ENCODE data around the gene GPC5. TPM values are rescaled to one million over a fixed set of nuclear protein-coding genes. Genes with fewer than 3 reads are reported as not detected.

GPC5 gene
- 0.32 TPM in 1 of 2 replicates, not detected in the other for total RNA-seq (2011; cell fraction: chromatin; rRNA removed; ENCODE audit: low replicate concordance)
- 0.17 and 0.26 TPM in 2 replicates for total RNA-seq (2011; cell fraction: nucleolus; rRNA removed)
- total RNA-seq (2011; cell fraction: nucleoplasm; rRNA removed) = not detected in 2 replicates
- total RNA-seq (2014; rRNA removed) = 0.12 and 0.27 TPM in 2 replicates
- not detected in 2 replicates for total RNA-seq (2014; rRNA removed; fragmentation: Illumina TruSeq; extraction: Trizol)
- total RNA-seq (2015; rRNA removed; fragmentation: Illumina TruSeq; extraction: Trizol) = not detected in 2 replicates
- total RNA-seq (2021) = not detected in 2 replicates
- polyA plus RNA-seq (2011; rRNA removed) = 0.08 and 0.18 TPM in 2 replicates
- not detected in 2 replicates for polyA plus RNA-seq (2011; cell fraction: cytosol; rRNA removed)
- polyA plus RNA-seq (2011; cell fraction: nucleus; rRNA removed) = 0.20 and 0.28 TPM in 2 replicates
- polyA plus RNA-seq (2012) = 0.03 and 0.15 TPM in 2 replicates
- not detected in 2 replicates for polyA plus RNA-seq (2014; fragmentation: Illumina TruSeq; extraction: Trizol)
- polyA plus RNA-seq (2014; fragmentation: Nextera tagmentation; extraction: Ambion mirVana) = not detected
- not detected in 2 replicates for polyA plus RNA-seq (2014; rRNA removed)
- 0.07 and 0.33 TPM in 2 replicates for polyA minus RNA-seq (2011; rRNA and poly(A)+ RNA removed)
- polyA minus RNA-seq (2011; cell fraction: cytosol; rRNA and poly(A)+ RNA removed) = not detected in 2 replicates
- 0.27 and 0.78 TPM in 2 replicates for polyA minus RNA-seq (2011; cell fraction: nucleus; rRNA and poly(A)+ RNA removed)
- percentile 38 among the genes with signal in this experiment for Bru-seq, nascent RNA
- percentile 40 among the genes with signal in this experiment for BruChase-seq, experiment 1, labeled RNA remaining after a 2-hour chase
- BruChase-seq, experiment 2, labeled RNA remaining after a 6-hour chase = percentile 47 among the genes with signal in this experiment
- long read RNA-seq, experiment 1, partial matches to known transcripts = 0 of 2 reads
- long read RNA-seq, experiment 1, other reads (novel, unspliced or antisense) = 2 of 2 reads
- long read RNA-seq, experiment 2 = 0 reads
- long read RNA-seq, experiment 3, partial matches to known transcripts = 0 of 1 reads
- long read RNA-seq, experiment 3, other reads (novel, unspliced or antisense) = 1 of 1 reads

DNA sequence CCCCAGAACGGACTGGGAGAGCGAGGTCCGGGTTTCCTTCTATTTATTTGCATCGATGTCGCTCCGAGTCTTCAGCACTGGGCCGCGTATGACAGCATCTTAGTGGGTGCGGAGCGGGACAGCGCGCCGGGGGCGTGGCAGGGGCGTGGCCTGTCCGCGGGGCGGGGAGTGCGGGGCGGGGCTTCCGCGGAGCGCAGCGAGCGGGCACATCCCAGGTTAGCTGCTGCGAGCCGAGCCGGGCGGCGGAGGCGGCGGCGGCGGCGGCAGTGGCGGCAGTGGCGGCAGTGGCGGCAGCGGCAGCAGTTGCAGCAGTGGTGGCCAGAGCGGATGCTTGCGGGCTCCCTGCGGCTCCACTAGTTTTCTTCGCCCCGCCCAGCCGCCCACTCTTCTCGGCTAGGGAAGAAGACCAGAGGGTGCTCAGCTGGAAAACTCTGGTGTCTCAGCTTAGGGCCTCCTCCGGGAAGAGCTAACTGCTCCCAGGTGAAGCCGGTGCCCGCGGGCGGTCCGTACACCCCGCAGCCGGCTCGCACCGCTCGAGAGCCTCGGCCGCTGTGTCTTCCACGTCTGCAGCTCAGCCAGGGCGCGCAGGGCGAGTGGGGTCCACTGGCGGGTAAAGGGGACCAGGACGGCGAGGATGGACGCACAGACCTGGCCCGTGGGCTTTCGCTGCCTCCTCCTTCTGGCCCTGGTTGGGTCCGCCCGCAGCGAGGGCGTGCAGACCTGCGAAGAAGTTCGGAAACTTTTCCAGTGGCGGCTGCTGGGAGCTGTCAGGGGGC lies at the start of gene GPC5:
TSS of gene GPC5 (plus strand) at position 209 of the 776 bp plus-strand sequence.
- H3K79me2 ChIP-seq (ENCODE audit: control insufficient read depth, insufficient read depth, low read length) = no peaks in the 10 kb centered on the region
- peak within 1 kb of the TSS in 1 of 2 experiments; percentile 82; a peak in 2 of 4 replicates for H3K9ac ChIP-seq (ENCODE audit: insufficient read depth in 1 of 2, low read depth in 2 of 2, low read length in 2 of 2)
- DNase-seq (ENCODE audit: extremely low read depth in 1 of 4, low spot score in 3 of 4) = peak; percentile 94 to 100 (median 100)
- CTCF ChIA-PET (ENCODE audit: low intra/inter-chr PET ratio) = no interaction called here
- H3K36me3 ChIP-seq (ENCODE audit: control insufficient read depth, insufficient read depth, low read length) = no peaks in the 10 kb centered on the region
- WGBS (ENCODE audit: insufficient coverage, low coverage, missing lambda C conversion rate) = 17% methylated on average over 74 of the region's 76 CpGs
- in situ Hi-C loops (cut with MboI) (no loop called here), intact Hi-C loops (cut with micrococcal nuclease) (loop anchor here (2.0 kb wide), 1 partner anchor 52 kb away; the partner anchor contains the start of gene MIR17HG)
- H3K9me3 ChIP-seq (replicated peaks; ENCODE audit: control insufficient read depth, insufficient read depth, low read depth, low read length) = no peaks in the 10 kb centered on the region
- BruUV-seq (replicated peaks) = no TSS peak
- H3K27ac ChIP-seq (ENCODE audit: extremely low read depth, low read depth, low read length) = no peak within 1 kb of the TSS
- no peaks in the 10 kb centered on the region for H4K20me1 ChIP-seq (replicated peaks; ENCODE audit: control insufficient read depth, insufficient read depth, low read length)
- POLR2A ChIA-PET = interaction anchor here (0.6 to 1.9 kb wide), 12 partner anchors 8 to 129 kb away, joined by 3 to 5 read pairs (median 3); no protein-coding TSS in a partner anchor
- FAIRE-seq = peak; percentile 52
- peak; percentile 100 for ATAC-seq
- no peaks in the 10 kb centered on the region for H3K9me1 ChIP-seq (ENCODE audit: control insufficient read depth, insufficient read depth, low read length)
- H3K4me3 ChIP-seq = peak within 1 kb of the TSS; percentile 28
- H2AFZ ChIP-seq (ENCODE audit: low read depth, low read length) = peak within 1 kb of the TSS; percentile 63
- peak within 1 kb of the TSS; percentile 58 for H3K4me2 ChIP-seq (ENCODE audit: insufficient read depth, low read length)
- H3K27me3 ChIP-seq (ENCODE audit: control insufficient read depth in 2 of 2, insufficient read depth in 2 of 2, low read length in 2 of 2) = peaks cover 13 to 24% of the 10 kb centered on the region in 2 experiments
- H3K4me1 ChIP-seq (replicated peaks in 1 of 2; ENCODE audit: control insufficient read depth in 2 of 2, insufficient read depth in 2 of 2, low read length in 2 of 2) = peaks cover 0 to 13% of the 10 kb centered on the region in 2 experiments; a peak in 3 of 5 replicates
- TF ChIP-seq, protein P1, sequence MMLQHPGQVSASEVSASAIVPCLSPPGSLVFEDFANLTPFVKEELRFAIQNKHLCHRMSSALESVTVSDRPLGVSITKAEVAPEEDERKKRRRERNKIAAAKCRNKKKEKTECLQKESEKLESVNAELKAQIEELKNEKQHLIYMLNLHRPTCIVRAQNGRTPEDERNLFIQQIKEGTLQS (IDR thresholded peaks at IDR 0.05) = no peak
- TF ChIP-seq, protein P1 (CRISPR knock-in tag; conservative IDR thresholded peaks at IDR 0.05) = peak; percentile 69; the same call in 1 of the 2 replicates
- TF ChIP-seq ATF1 (CRISPR knock-in tag; IDR thresholded peaks at IDR 0.05) (0 out of 2 replicates have a peak, but pooled peaks have one; percentile 7), ATF1 (tag; IDR thresholded peaks at IDR 0.05) (no peak), CREB1 (IDR thresholded peaks at IDR 0.05) (peak; percentile 34; the same call in 1 of the 2 replicates), CREB1 (CRISPR knock-in tag; IDR thresholded peaks at IDR 0.05) (no peak), PHB (CRISPR knock-in tag; IDR thresholded peaks at IDR 0.05) (no peak), CHD2 (IDR thresholded peaks at IDR 0.05; ENCODE audit: low read depth, low read length) (no peak), MAZ (CRISPR knock-in tag; conservative IDR thresholded peaks at IDR 0.05 in 1 of 2, IDR thresholded peaks at IDR 0.05 in 1 of 2) (peak in 1 of 2 experiments; percentile 79; a peak in 2 of 4 replicates)
- TF ChIP-seq, protein P2, sequence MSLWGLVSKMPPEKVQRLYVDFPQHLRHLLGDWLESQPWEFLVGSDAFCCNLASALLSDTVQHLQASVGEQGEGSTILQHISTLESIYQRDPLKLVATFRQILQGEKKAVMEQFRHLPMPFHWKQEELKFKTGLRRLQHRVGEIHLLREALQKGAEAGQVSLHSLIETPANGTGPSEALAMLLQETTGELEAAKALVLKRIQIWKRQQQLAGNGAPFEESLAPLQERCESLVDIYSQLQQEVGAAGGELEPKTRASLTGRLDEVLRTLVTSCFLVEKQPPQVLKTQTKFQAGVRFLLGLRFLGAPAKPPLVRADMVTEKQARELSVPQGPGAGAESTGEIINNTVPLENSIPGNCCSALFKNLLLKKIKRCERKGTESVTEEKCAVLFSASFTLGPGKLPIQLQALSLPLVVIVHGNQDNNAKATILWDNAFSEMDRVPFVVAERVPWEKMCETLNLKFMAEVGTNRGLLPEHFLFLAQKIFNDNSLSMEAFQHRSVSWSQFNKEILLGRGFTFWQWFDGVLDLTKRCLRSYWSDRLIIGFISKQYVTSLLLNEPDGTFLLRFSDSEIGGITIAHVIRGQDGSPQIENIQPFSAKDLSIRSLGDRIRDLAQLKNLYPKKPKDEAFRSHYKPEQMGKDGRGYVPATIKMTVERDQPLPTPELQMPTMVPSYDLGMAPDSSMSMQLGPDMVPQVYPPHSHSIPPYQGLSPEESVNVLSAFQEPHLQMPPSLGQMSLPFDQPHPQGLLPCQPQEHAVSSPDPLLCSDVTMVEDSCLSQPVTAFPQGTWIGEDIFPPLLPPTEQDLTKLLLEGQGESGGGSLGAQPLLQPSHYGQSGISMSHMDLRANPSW (CRISPR knock-in tag; IDR thresholded peaks at IDR 0.05) = peak; percentile 56; the same call in 1 of the 2 replicates
- TF ChIP-seq, protein P3, sequence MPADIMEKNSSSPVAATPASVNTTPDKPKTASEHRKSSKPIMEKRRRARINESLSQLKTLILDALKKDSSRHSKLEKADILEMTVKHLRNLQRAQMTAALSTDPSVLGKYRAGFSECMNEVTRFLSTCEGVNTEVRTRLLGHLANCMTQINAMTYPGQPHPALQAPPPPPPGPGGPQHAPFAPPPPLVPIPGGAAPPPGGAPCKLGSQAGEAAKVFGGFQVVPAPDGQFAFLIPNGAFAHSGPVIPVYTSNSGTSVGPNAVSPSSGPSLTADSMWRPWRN (IDR thresholded peaks at IDR 0.05; ENCODE audit: low read depth) = no peak
